HG02642 (cell line): ENCODE measurements around the gene PLPP7.
A peak's percentile ranks its signal among the peaks of the same experiment; 100 is the strongest.
"Not testable (repeated sequence)": the region's sequence is repeated elsewhere in the genome, so short reads cannot be mapped to it uniquely, and the experiment has no call there.

ENCODE experiments used
- ATAC-seq: cut with Tn5 transposase; IDR thresholded peaks from one replicate; pipeline ENCODE4 v1.9.1; 2021; ENCODE audit warnings: mild to moderate bottlenecking; ENCODE audit not compliant: unreplicated experiment, poor library complexity

Gene PLPP7

DNA sequence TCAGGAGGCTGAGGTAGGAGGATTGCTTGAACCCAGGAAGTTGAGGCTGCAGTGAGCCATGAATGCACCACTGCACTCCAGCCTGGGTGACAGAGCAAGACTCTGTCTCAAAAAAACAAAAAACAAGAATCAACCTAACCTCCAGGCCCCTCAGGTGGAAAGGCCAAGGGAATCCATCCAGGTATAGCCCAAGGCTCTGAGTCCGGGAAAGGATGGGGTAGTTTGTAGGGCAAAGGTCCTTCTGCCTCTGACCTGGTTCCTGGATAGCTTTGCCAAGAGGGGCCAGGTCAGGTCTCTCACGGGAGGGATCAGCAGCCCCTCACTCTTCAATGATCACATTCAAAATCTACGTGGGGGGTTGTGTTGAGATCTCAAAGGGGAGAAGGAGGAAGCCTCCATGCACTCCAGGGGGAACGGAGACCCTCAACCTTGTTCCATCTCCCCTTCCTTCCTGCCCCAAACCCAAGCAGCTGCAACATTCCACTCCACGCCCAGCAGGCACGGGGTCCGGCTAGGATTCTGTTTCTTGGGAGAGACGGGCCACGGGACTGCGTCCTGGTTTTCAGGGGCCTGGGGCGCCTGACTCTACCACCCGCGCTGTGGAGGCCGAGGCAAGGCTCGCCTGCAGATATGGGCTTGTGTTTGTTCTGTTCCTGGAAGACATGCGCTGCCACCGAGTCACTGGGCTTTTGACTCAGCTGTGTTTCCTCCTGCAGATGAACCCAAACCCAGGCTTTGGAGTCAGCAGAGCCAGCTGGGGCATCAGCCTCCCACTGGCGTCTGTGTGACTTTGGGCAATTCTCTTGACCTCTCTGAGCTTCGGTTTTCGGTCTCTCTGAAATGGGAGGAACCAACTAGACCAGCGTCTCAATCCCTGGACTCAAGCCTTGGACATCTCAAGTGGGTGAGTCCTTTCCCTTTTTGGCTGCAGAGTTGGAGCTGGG lies 35.5 kb downstream of the PLPP7 start:
- no peak for ATAC-seq

DNA sequence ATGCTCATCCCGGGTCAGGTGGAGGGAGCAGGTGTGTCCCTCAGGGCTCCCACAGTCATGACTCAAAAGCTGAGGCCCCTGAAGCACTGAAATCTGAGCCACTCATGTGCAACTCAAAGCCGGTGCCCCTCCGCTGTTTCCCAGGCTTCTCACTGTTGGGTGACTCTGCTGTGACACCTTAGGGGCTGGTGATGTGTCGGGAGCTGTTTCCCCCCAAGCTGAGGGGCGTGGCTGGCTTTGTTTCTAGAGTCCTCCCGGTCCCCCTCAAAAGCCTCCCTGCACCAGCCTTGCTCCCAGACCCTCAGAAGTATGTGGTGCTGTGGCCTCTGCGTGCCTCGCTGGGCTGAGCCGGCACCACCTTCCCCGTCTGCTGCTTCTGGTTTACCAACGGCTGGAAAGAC lies 39.7 kb downstream of the PLPP7 start:
- ATAC-seq = no peak

DNA sequence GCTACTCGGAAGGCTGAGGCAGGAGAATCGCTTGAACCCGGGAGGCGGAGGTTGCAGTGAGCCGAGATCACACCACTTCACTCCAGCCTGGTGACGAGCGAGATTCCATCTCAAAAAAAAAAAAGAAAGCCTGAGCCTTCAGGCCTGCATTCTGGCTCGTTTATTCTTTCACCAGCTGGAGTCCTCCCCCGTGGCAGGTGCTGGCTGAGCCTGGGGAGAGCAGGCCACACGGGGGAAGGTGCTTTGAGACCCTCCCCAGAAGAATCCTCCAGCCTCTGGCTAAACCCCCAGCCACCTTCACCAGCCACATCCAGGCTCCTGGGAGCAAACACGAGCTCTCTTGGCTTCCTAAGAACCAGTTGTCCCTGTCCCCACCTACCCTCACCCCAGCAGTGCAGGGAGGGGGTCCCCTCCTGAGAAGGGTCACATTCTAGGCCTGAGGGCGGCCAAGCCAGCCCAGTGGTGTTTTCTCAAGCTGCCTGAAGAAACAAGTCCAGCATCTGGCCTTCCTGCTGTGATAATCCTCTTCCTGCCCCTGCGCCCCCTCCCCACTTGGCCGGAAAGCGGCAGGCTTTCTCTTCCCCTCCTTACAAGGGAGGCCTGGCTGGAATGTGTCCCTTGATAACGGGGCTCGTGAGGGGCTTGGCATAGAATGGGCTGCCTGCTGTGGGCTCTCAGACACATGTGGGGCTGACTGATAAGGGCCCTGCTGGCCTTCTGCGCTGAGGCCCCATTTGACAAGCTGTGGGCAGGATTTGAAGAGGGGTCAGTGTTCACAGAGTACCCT lies 41.5 kb downstream of the PLPP7 start:
- ATAC-seq = no peak

DNA sequence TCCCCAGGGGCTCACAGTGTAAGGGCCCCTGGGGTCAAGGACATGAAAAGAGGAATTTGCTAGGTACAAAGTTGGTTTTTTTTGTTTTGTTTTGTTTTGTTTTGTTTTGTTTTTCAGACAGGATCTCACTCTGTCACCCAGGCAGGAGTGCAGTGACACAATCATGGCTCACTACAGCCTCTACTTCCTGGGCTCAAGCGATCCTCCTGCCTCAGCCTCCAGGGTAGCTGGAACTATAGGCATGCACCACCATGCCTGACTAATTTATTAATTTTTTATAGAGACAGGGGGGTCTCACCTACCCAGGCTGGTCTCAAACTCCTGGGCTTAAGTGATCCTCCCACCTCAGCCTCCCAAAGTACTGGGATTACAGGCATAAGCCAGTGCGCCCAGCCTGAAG lies 42.5 kb downstream of the PLPP7 start:
- ATAC-seq = not testable (repeated sequence)

DNA sequence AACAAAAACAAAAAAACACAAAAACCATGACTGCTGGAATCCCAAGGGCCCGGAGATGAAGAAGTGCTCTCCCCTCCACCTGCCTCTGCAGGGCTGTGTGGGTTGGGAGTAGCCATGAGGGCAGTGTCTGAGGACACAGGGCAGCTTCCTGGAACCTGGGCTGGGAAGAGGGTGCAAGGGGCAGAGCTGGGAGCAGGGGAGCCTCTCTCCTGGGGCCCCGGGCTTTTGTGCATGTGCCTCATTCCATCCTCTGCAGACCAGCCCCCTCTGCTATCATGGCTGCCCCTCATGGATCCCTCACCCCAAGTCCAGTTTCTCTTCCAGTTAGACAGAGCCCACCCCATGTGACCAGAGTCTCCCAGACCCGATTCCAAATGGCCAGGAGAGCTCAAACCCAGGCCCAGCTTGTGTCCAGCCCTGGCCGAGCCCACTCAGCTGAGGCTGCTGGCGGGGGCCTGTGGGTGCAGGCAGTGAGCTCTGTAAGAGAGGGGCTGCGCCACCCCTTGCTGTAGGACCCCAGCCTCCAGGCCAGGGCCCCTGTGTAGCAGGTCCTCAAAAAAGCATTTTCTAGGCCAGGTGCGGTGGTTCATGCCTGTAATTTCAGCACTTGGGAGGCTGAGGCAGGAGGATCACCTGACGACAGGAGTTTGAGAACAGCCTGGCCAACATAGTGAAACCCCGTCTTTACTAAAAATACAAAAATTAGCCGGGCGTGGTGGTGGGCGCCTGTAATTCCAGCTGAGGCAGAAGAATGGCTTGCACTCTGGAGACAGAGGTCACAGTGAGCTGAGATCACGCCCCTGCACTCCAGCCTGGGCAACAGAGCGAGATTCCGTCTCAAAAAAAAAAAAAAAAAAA lies 44.5 kb downstream of the PLPP7 start:
- no peak for ATAC-seq

DNA sequence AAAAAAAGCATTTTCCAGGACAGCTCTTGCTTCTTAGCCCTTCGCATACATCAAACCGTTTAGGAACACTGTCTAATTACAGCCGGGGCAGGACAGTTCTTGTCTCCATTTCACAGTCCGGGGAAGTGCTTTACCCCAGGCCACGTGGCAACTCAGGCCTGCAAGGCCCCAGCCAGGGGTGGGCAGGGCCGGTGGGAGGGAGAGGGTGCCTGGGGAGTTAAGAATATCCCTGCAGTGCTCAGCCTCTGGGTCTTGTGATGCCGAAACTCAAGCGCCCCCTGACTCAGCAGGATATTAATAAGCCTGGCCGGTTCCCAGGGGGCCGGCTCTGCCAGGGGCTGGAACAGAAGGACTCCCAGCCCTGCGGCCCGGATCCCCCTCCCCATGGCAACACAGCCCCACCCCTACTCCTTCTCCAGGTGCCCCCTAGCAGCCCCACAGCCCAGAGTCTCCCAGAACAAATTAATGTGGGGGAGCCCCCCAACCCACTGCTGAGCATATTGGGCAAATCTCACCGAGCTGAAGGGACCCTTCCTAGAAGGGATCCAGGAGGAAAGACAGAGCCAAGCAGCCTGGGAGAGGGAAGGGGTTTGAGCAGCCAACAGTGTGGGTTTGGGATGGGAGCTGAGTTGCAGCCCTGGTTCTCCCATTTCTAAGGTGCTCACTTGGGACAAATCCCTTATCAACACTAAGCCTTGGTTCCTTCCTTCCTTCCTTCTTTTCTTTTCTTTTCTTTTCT lies 45.3 kb downstream of the PLPP7 start:
- ATAC-seq = no peak

DNA sequence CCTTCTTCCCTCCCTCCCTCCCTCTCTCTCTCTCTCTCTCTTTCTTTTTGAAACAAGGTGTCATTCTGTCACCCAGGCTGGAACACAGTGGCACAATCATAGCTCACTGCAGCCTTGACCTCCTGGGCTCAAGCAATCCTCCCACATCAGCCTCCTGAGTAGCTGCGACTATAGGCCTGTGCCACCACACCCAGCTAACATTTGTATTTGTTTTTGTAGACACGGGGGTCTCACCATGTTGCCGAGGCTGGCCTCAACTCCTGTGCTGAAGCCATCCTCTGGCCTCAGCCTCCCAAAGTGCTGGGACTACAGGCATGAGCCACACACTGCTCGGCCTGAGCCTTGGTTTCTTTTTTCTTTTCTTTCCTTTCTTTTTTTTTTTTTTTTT lies 45.8 kb downstream of the PLPP7 start:
- ATAC-seq = no peak

DNA sequence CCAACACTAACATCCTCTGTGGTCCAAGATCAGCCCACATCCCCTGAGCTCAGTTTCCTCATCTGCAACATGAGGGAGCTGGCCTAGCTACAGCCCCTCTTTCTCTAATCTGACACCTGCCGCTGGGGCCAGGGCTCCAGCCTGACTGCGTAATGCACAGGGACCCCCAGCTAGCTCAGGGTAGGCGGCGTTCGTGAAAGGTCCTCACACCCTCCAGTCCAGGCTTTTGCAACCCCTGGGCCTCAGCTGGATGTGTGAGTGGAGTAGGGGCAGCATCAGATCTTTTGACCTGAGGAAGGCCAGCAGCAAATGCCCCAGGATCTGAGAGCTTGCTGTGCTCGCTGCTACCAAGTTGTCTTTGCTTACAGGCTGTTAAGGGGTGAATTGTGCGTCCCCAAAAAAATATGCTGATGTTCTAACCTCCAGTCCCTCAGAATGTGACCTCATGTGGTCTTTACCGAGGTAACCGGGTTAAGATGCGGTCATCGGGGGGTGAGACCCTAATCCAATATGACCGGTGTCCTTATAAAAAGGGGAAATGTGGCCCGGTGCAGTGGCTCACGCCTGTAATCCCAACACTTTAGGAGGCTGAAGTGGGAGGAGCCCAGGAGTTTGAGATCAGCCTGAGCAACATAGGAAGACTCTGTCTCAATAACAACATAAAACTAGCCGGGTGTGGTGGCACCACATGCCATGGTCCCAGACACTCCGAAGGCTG lies 47.8 kb downstream of the PLPP7 start:
- ATAC-seq = no peak

DNA sequence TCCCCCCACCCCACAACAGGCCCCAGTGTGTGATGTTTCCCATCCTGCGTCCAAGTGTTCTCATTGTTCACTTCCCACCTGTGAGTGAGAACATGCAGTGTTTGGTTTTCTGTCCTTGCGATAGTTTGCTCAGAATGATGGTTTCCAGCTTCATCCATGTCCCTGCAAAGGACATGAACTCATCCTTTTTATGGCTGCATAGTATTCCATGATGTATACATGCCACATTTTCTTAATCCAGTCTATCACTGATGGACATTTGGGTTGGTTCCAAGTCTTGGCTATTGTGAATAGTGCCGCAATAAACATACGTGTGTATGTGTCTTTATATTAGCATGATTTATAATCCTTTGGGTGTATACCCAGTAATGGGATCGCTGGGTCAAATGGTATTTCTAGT lies 49.7 kb downstream of the PLPP7 start:
- ATAC-seq = not testable (repeated sequence)

DNA sequence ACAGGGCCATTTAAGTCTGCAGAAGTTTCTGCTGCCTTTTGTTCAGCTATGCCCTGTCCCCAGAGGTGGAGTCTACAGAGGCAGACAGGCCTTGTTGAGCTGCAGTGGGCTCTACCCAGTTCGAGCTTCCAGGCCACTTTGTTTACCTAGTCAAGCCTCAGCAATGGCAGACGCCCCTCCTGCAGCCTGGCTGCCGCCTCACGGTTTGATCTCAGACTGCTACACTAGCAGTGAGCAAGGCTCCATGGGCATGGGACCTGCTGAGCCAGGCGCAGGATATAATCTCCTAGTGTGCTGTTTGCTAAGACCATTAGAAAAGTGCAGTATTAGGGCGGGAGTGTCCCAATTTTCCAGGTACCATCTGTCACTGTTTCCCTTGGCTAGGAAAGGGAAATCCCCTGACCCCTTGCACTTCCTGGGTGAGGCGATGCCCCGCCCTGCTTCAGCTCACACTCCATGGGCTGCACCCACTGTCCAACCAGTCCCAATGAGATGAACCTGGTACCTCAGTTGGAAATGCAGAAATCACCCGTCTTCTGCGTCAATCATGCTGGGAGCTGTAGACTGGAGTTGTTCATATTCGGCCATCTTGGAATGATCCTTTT lies 55.5 kb downstream of the PLPP7 start:
- ATAC-seq = not testable (repeated sequence)

DNA sequence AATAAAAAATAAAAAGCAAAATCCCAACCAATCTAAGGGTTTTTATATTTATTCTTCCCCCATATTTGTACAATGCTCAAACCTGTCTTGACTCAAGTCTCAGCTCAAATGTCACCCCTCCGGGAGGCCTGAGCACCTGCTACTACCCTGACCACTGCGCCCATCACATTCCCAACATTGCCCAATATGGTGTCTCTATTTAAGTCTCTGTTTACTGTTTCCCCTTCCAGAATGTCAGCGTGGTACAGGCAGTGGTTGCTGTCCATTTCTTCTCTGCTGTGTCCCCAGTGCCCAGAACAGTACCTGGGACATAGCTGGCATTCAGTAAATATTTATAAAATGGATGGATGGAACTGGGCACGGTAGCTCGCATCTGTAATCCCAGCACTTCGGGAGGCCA lies 57.0 kb downstream of the PLPP7 start:
- ATAC-seq = no peak

DNA sequence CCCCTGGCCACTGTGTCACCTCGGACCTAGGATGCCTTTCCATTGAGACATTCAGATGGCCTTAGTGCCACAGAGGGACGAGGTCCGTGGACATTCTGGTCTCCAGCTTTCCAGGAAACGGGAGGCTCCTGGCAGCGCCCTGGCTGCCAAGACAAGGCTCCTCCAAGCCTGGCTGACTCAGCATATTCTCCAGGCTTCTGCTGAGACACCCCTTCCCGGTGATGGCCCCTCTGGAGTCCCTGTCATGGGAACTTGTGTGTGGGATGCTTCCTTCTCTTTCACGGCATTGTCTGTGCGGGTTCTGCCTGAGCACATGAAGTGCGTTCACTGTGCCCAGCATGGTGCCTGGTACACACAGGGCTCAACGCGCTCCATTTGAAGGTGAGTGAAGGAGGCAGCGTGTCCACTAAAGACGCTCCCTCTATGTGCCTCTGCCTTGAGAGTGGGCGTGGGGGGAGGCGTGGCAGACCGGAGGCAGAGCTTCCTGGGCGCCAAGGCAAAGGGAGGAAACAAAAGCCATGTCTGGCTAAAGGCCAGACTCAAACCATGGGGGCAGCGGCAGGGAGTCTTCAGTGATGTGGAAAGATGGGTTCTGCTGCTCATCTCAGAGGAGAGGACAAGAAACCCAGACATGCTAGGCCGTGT lies 58.0 kb downstream of the PLPP7 start:
- ATAC-seq = no peak

DNA sequence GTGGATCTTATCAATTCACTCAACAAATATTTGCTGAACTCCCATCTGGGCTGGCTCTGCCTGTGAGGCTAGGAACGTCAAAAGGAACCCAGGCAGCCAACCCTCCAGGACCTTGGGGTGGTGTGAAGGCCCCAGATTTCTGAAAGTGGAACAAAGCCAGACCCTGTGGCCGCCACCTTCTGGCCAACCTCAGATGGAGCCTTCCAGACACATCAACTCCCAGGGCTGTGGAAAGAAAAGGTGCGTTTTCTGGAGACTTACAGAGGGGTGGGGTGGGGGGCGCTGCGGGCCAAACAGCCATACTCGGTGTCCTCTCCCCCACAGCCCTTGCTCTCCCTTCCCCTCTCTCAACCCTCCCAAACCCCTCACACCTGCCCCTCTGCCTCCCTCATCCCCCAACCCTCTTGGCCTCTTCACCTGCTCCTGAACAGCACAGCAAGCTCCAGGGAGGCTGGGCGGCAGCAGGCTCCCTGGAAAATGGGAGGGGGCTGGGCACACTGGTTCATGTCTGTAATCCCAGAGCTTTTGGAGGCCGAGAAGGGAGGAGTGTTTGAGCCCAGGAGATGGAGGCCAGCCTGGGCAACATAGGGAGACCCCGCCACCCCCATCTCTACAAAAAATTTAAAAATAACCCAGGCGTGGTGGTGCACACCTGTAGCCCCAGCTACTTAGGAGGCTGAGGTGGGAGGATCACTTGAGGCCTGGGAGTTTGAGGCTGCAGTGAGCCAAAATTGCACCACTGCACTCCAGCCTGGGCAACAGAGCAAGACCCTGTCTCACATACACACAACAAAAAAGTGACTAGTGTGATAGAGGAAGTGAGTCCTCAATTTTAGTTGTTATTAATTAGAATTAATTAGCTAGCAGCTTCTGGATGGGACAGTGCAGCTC lies 59.4 kb downstream of the PLPP7 start:
- no peak for ATAC-seq

DNA sequence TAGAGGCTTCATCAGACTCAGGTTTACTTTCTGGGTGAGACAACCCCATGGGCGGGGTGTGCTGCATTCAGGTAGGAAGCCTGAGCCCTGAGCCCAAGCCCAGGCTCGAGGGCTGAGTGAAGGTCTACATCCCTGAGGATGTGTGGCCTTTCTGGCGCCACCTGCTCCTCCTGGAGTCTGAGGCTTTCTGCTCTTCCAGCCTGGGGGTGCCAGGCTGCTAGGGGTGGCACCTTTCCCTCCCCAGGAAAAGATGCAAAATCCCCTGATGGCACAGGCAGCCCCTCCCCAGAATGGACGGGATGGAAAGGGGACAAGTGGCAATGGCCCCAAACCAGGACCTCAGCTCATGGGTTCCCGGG lies 60.0 kb downstream of the PLPP7 start:
- ATAC-seq = no peak

DNA sequence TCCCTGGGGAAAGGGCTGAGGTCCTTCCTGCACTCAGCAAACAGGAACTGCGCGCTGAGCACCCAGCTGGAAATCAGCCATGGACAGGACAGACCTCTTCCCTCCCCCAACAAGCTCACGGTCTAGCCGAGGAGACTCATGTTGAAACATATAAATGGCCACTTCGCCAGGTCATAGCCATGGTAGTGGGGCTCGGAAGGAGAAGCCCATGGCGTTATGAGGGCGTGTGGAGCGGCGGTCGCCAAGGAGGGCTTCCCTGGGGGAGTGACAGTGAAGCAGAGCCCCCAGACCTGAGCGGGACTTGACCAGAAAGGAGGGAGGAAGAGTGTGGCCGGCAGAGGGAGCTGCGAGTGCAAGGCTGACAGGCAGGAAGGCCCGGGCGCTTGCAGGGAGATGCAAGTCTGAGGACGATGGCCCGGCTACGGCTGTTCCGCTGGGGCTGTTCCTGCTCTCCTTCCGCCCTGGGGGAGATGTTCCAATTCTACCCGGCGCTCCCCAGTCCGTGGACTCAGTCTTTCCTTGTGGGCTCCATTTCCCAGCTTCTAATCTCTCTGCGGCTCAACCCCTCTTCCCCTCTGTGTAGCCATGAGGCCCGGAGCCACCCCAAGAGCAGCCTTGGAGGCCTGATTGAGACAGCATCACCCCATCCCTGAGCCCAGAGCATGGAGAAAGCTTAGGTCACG lies 60.5 kb downstream of the PLPP7 start:
- ATAC-seq = peak; percentile 63

DNA sequence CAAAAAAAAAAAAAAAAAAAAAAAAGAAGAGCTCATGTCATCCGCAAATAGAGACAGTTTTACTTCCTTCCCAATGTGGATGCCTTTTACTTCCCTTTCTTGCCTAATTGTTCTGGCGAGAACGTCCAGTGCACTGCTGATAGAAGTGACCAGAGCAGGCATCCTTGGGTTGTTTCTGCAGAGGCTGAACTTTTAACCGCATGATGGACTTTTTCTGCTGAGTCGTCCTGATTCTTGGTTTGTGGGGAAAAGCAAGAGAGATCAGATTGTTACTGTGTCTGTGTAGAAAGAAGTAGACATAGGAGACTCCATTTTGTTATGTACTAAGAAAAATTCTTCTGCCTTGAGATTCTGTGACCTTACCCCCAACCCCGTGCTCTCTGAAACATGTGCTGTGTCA lies 67.0 kb downstream of the PLPP7 start:
- ATAC-seq = not testable (repeated sequence)

DNA sequence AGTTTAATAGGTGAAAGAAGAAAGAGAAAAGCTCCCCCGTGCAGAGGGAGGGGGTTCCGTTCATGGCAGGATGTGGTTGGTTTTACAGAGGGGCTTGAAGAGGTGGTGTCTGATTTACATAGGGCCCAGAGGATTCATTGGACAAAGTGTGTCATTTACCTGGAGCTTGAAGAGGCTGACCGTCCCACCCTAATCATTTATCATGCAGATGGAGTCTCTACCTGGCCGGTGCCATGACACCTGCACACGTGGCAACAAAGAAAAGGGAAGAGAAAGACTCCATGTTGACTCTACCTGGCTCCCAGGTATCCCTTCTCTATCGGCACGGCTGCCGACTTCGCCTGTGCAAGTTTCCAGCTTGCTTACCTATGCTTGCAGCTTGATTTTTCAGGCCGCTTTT lies 69.0 kb downstream of the PLPP7 start:
- no peak for ATAC-seq
